Liver (tissue), 9 donors: ENCODE results near the gene ZNF148. TPM values are rescaled to one million over a fixed set of nuclear protein-coding genes. Genes with fewer than 3 reads are reported as not detected.

ENCODE experiments used
- DNase-seq: peaks from one replicate; pipeline ENCODE4 v3.0.0-alpha.2; 2017; ENCODE audit warnings: low spot score
- H3K27ac ChIP-seq, 2 donors: one replicate each; pipeline ENCODE4 v1.7.0; 2013; ENCODE audit warnings: inconsistent platforms in 2 of 2, low read length in 2 of 2, control low read depth in 1 of 2, low read depth in 1 of 2, mild to moderate bottlenecking in 1 of 2
- H3K27me3 ChIP-seq, 4 donors: one replicate each; pipeline versions ENCODE4 v1.6.1 to v1.7.0; 2013; ENCODE audit warnings: low read length in 3 of 4, inconsistent platforms in 1 of 4, mild to moderate bottlenecking in 1 of 4, moderate library complexity in 1 of 4; ENCODE audit not compliant: control insufficient read depth in 4 of 4, insufficient read depth in 4 of 4
- H3K36me3 ChIP-seq, 4 donors: one replicate each; pipeline versions ENCODE4 v1.6.1 to v1.7.0; 2013; ENCODE audit warnings: low read length in 3 of 4, mild to moderate bottlenecking in 3 of 4, low read depth in 1 of 4, moderate library complexity in 1 of 4; ENCODE audit not compliant: control insufficient read depth in 4 of 4, insufficient read depth in 3 of 4
- H3K4me1 ChIP-seq, 4 donors: one replicate each; pipeline versions ENCODE4 v1.6.1 to v1.7.0; 2013; ENCODE audit warnings: low read length in 3 of 4, mild to moderate bottlenecking in 3 of 4, moderate library complexity in 1 of 4; ENCODE audit not compliant: control insufficient read depth in 4 of 4, insufficient read depth in 4 of 4
- H3K4me3 ChIP-seq, 3 donors: one replicate each; pipeline versions ENCODE4 v1.6.1 to v1.7.0; 2013; ENCODE audit warnings: low read length in 3 of 3, control low read depth in 1 of 3, low read depth in 1 of 3, mild to moderate bottlenecking in 1 of 3
- H3K9ac ChIP-seq, 2 donors: one replicate each; pipeline ENCODE4 v1.7.0; 2013; ENCODE audit warnings: low read length in 2 of 2, mild to moderate bottlenecking in 2 of 2, moderate library complexity in 2 of 2, control low read depth in 1 of 2, low read depth in 1 of 2
- H3K9me3 ChIP-seq, 4 donors: one replicate each; pipeline versions ENCODE4 v1.6.1 to v1.7.0; 2013; ENCODE audit warnings: low read length in 3 of 4; ENCODE audit not compliant: control insufficient read depth in 4 of 4
- CTCF ChIP-seq: fragments of 150-350 bp; IDR thresholded peaks from 2 replicates; pipeline ENCODE4 v1.5.1; 2017; ENCODE audit warnings: improper control_type of control experiment, low read depth, low read length; ENCODE audit not compliant: missing input control
- HNF4A ChIP-seq, 2 donors: conservative IDR thresholded peaks; 2 replicates each; pipeline ENCODE4 v1.6.1; 2016; ENCODE audit warnings: antibody characterized with exemption in 2 of 2, mild to moderate bottlenecking in 2 of 2
- NR2F2 ChIP-seq: IDR thresholded peaks from 2 replicates; pipeline ENCODE4 v1.6.1; 2016; ENCODE audit warnings: antibody characterized with exemption
- REST ChIP-seq: IDR thresholded peaks from 2 replicates; pipeline ENCODE4 v1.6.1; 2016; ENCODE audit warnings: antibody characterized with exemption, mild to moderate bottlenecking
- TAF1 ChIP-seq: conservative IDR thresholded peaks from 2 replicates; pipeline ENCODE4 v1.6.1; 2016; ENCODE audit warnings: antibody characterized with exemption, mild to moderate bottlenecking
- ZBTB33 ChIP-seq: IDR thresholded peaks from 2 replicates; pipeline ENCODE4 v1.6.1; 2016; ENCODE audit warnings: antibody characterized with exemption
- WGBS: extraction: QIAGEN DNeasy Blood & Tissue Kit; methylation state at CpG from one replicate; pipeline ENCODE4 v1.1.7; 2013; 5-methylcytosine and 5-hydroxymethylcytosine counted together
- polyA plus RNA-seq, 2 donors: library from polyadenylated mRNA; stranded (reverse) in 1 of 2; unstranded in 1 of 2; fragments of 200-250 nt in 1 of 2; fragments of >200 nt in 1 of 2; fragmentation: Nextera tagmentation in 1 of 2; extraction: Ambion mirVana in 1 of 2; gene quantifications; one replicate each; pipeline versions ENCODE4 v1.2.1 to v1.2.3, GENCODE V29; 2013 to 2015
- total RNA-seq, 2 donors: library from RNA; depleted of rRNA; stranded (reverse); fragments of >200 nt; gene quantifications; one replicate each; pipeline ENCODE4 v1.2.3, GENCODE V29; 2014
- donor health status: healthy.
- donor health status: healthy.
- donor health status: healthy.
- donor health status: healthy.
- donor health status: healthy.

Gene ZNF148
- total and polyA plus RNA-seq, 4 donors = 4.0 to 20.3 (median 17.1) TPM

GRCh38 chr3:125306620-125307019 is 68.5 kb downstream of the ZNF148 start:
- Histone ChIP-seq H3K27ac (no peak overlapping the region), H3K9ac (no peak overlapping the region), H3K4me1 (peaks cover 6 to 14% (median 13%) of the 10 kb centered on the region in 4 donors), H3K4me3 (no peak overlapping the region), H3K9me3 (no peaks in the 10 kb centered on the region), H3K27me3 (no peaks in the 10 kb centered on the region), H3K36me3 (no peaks in the 10 kb centered on the region)
- DNase-seq = no peak
- TF ChIP-seq HNF4A (conservative IDR thresholded peaks at IDR 0.05) (peak in 1 of 2 donors; percentile 9), NR2F2 (no peak), REST (no peak)

- Histone ChIP-seq H3K27ac (no peak overlapping the region), H3K9me3 (no peaks in the 10 kb centered on the region), H3K27me3 (no peaks in the 10 kb centered on the region), H3K9ac (no peak overlapping the region), H3K36me3 (no peaks in the 10 kb centered on the region), H3K4me3 (no peak overlapping the region), H3K4me1 (peaks cover 5 to 10% (median 7%) of the 10 kb centered on the region in 4 donors)
- TF ChIP-seq ZBTB33 (no peak), HNF4A (conservative IDR thresholded peaks at IDR 0.05) (peak in 1 of 2 donors; percentile 25), CTCF (no peak)
- WGBS = 54% methylated on average over 3 of the region's 3 CpGs
- DNase-seq = no peak
Measured at GRCh38 chr3:125302932-125303331, 72.2 kb downstream of the ZNF148 start.

GRCh38 chr3:125300416-125300815 is 74.7 kb downstream of the ZNF148 start:
- H3K9me3 ChIP-seq = no peaks in the 10 kb centered on the region
- no peaks in the 10 kb centered on the region for H3K36me3 ChIP-seq
- 97% methylated on average over 3 of the region's 3 CpGs for WGBS
- no peak for TF ChIP-seq TAF1
- peaks cover 0 to 7% (median 4%) of the 10 kb centered on the region in 4 donors for H3K4me1 ChIP-seq
- H3K27ac ChIP-seq = no peak overlapping the region
- no peak overlapping the region for H3K9ac ChIP-seq
- no peak for DNase-seq
- H3K27me3 ChIP-seq = no peaks in the 10 kb centered on the region
- H3K4me3 ChIP-seq = no peak overlapping the region
